ENCODE measurements around the gene GDA.
"Not testable (repeated sequence)": the region's sequence is repeated elsewhere in the genome, so short reads cannot be mapped to it uniquely, and the experiment has no call there.

The GDA gene

DNA sequence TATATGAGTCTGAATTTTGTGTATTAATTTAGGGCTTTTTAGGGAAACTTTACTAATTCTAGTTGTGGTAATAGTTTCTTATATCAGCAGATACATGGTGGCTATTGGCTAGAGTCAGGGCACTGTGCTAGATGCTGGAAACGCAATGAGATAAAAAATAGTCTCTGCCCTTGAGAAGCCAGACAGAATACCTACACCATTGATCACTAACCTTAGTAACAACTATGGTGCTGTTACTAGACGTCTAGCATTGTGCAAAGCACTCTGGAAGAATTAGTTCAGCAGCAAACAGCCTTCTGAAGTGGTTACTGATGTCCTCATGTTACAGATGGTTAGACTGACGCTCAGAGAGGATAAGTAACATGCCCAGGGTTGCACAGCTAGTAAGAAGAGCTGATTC lies 61.8 kb downstream of the GDA start:
- no peak for FAIRE-seq

DNA sequence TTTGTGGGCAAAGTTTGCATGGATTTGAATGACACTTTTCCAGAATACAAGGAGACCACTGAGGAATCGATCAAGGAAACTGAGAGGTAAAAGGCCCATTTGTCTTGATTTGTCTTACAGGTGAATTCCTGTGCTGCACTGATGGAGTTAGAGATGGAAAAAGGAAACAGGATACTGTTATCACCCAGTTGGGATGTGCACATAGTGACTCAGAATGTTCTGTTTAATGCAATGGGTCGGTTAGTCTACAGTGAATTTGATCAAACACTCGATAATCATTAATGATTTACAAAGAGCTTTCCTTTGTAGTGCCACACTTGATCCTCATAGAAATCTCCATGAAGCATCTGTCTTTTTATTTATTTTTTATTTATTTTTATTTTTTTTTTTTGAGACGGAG lies 64.7 kb downstream of the GDA start:
- FAIRE-seq, result no peak

DNA sequence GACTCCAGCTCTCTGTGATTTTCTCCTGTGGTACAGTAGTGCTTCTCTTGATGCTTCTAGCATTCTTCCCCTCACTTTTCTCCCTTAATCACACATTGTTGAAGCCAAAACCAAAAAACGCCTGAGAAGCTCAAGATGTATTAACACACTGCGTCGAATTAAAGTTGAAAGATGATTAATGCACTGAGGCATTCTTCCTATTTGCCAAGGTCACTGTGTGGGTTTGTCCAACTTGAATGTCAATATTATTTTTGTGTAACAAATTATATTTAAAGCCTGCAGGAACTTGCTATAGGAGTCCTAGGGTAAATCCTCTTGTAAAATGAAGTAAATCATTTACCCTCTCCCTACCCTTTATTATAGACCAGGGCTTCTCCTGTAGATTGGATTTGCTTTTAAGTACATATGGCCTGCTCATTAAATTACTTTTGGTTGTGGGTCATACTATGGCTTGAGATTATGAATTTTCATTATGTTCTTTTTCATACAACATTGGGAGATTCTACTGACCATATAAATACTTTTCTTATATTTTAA lies 68.1 kb downstream of the GDA start:
- no peak for FAIRE-seq

DNA sequence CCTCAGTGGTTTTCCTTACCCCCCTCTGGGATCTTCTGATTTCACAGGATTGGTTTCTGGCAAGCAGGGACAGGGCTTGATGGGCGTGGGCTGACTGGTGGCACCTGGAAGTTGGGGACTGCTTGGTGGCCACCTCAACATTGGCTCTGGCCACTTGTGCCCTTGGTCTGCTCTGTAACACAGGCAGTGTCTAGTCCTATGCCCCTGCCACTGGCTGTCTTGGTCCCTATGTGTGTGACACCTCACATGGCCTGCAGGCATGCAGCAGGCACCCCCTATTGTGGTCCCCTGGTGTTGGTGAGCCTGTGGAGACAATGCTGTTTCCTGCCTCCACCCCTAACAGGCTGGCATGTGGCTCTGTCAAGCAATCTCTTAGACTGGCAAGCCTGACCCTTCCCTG lies 71.3 kb downstream of the GDA start:
- no peak for FAIRE-seq

DNA sequence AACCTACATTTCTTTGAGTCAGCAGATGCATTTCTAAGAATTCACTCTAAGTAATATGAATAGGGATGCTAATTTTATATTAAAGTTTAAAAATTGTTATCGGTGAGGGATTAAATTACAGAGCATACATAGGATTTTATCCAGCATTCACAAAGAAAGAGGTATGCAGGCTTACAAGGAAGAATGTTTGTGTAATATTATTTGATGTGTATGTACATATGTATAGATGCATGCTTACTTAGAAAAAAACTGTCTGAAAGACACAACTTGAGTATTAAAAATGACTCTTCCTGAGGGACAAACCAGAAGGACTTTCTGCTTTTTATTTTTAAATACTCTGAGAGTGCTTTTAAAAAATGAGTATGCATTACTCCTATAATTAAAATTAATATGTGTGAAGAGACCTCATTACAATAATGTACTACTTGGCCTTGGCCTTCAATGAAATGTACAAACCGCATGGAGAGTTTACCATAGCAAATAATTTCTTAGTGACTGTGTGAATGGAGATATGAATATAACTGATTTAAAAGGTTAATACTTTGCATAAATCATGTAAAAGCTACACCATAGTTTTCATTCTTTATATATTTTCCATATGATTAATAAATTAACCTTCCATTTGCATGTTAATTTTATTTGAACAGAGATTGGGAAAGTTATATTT lies 77.0 kb downstream of the GDA start:
- no peak for FAIRE-seq

DNA sequence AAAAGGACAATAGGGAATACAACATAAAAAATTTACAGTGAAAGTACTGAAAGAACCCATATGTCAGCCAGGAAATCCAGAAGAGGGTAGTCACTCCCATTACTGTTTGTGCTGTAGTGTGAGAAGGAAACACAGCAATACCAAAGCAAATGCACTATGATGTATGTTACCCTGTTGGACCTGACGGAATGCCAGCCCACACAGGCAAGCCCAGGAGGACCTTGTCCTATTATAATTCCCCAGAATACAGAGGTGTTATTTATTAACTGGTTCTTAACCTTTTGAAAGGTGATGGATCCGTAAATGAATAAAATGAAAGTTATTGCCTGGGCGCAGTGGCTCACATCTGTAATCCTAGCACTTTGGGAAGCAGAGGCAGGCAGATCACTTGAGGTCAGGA lies 79.0 kb downstream of the GDA start:
- FAIRE-seq, result no peak

DNA sequence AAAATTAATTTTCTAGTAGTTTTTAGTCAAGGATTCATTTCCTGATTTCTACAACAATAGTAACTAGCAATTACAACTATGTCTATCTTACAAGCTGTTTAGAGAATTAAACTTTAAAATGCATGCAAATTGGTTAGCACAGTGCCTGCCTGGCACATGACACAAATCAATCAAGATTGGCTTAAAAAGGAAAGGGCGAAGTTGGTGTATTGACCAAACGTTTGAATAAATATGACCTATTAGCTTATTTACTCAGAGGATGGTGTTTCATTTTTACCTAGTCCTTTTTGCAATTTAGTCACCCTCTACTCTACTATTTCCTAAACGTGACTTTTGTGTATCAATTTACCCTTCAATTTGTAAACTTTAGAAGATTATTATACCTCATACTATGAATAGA lies 83.5 kb downstream of the GDA start:
- FAIRE-seq, result no peak

DNA sequence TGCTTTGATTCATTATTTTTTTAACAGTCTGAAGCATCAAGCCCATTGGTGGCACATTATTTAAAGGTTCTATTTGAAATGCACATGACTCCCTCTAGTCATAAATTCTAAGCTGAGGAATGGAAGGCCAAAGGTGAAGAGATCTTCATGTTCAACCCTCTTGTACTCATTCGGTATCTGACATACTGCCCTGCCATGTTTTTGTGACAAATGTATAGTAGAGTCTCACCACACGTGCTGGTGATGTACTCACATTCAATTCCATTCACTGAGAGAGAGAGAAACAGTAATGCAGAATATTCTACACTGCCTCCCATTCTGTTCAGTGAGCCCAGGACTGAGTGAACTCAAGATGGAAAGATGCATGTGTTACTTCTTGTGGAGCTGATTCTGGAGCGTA lies 98.3 kb downstream of the GDA start:
- FAIRE-seq, result no peak

DNA sequence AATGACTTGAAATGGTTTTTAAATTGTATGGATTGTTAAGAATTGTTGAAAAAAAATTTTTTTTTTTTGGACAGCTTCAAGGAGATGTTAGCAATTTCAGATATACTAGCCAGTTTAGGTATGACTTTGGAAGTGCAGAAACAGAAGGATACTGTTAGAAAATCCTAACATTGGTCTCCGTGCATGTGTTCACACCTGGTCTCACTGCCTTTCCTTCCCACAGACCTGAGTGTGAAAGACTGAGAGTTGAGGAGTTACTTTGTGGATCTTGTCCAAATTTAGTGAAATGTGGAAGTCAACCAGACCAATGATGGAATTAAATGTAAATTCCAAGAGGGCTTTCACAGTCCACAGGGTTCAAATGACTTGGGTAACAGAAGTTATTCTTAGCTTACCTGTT lies 102.3 kb downstream of the GDA start:
- no peak for FAIRE-seq

DNA sequence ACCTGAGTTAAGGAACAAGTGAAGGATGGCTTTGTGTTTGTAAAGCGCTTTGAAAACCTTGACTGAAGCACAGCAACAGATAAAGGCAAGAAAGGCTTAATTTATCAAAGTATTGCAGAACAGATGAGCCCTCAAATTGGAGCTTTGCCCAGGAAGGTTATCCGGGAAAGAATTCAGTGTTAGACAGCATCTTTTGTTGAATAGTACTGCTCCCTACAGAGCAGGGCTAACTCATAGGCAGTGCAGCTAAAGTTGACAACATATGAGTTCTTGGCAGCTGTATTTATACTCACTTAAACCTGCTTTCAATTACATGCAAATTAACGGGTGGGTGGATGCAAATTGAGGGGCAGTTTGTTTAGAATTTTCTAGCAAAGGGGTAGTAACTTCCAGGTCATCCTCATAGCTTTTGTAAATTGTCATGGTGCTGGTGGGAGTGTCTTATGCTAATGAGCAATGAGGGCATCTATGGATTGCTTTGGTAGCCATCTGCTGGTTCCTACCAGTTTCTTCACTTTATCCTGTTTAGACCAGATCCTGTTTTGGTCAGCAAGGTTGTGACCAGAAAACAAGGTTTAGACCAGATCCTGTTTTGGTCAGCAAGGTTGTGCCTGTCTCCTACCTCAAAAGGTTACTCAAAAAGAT lies 105.8 kb downstream of the GDA start:
- no peak for FAIRE-seq

DNA sequence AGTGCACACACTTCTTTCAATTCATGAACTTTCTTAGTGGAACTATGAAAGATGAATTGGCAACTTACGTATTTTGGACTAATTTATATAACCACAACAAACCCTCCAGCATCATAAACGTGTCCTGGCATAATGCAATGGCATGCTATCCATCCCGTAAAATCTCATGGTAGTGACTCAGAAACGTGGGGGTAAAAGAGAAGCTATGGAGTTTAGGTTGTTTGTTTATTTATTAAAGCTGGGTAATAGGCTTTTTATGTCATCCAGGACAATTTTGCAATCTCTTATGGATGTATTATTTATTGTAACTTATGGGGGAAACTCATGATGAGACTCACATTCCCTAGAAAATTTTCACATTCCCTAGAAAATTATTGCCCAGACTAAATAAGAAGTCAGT lies 106.3 kb downstream of the GDA start:
- FAIRE-seq, result no peak

DNA sequence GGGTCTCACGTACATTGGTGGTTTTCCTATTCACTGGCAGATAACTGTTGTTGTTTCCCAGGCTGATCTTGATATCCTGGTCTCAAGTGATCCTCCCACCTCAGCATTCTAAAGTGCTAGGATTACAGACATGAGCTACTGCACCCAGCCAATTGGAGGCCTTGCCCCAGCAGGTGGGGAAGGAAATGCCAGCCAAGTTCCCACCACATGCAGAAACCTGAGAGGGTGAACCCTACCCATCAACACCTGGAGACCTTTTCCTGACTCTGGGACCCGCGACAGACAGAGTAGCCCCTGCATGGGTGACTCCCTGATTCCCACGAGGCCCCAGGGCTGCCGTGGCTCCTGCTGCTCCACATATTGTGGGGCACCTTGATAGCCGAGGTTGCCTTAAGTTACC lies 107.7 kb downstream of the GDA start:
- no peak for FAIRE-seq

DNA sequence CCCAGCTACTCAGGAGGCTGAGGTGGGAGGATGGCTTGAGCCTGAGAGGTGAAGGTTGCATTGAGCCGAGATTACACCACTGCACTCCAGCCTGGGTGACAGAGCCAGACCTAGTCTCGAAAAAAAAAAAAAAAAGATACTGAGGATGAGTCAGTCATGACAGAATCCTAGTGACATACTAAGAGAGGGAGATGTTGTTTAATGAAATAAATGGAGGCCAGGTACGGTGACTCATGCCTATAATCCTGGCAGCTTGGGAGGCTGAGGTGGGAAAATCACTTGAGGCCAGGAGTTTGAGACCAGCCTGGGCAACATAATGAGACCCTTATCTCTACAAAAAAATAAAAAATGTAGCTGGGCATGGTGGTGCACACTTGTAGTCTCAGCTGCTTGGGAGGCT lies 108.6 kb downstream of the GDA start:
- FAIRE-seq, result no peak

DNA sequence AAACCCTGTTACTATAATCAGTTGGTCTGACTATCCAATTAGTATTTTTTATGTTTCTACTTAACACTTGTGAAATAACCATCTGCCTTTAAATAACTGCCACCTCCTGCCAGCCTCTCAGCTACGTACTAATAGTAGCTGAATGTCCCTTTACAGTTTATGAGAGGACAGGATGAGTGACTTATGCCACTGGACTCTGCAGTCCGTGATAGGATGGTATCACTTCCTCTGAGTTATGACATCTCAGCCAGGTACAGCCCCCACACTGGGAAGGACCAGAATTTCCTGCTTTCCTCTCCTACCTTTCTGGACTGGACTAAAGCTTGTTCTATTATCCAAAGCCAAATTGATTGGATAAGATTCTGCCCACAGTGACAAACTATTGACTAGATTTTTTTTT lies 112.8 kb downstream of the GDA start:
- no peak for FAIRE-seq

DNA sequence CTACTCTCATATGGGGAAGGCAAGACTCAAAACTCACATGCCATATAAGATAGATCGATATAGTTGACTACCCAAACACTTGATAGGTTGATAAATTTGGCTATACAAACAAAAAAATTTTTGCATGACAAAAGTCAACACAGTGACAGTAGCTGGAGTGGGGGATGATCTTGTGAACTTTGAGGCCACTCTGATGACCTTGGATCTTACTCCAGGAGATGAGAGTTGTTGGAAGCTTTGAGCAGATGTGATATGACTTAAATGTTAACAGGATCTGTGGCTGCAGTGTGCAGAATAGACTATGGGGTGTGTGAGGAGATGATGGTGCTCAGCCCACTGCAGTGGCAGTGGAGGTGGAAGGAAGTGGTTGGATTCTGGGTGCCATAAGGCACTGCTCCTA lies 114.3 kb downstream of the GDA start:
- no peak for FAIRE-seq

DNA sequence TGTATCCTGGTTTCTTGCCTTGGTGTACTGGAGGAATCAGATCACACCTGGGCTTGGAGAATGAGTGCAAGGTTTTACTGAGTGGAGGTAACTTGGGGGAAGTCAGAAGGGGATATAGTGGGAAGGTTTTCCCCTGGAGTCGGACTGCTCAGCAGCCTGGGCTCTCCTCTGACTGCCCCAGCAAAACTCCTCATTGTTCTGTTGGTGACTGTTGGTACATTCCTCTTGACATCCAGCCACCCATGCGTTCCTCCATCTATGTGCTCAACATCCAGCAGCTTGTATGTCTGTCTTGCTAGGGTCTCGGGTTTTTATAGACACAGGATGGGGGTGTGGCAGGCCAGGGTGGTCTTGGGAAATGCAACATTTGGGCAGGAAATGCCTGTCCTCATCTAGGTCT lies 119.7 kb downstream of the GDA start:
- no peak for FAIRE-seq

DNA sequence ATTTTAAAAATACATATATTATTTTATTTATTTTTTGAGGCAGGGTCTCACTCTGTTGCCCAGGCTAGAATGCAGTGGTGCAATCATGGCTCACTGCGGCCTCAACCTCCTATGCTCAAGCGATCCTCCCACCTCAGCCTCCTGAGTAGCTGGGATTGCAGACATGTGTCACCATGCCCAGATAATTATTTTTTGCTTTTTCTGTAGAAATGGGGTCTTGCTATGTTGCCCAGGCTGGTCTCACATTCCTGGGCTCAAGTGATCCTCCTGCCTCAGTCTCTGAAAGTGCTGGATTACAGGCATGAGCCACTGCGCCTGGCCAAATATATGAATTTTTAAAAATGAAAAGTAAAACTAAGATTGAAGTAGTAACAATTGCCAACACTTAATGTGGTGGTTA lies 121.1 kb downstream of the GDA start:
- FAIRE-seq, result not testable (repeated sequence)

DNA sequence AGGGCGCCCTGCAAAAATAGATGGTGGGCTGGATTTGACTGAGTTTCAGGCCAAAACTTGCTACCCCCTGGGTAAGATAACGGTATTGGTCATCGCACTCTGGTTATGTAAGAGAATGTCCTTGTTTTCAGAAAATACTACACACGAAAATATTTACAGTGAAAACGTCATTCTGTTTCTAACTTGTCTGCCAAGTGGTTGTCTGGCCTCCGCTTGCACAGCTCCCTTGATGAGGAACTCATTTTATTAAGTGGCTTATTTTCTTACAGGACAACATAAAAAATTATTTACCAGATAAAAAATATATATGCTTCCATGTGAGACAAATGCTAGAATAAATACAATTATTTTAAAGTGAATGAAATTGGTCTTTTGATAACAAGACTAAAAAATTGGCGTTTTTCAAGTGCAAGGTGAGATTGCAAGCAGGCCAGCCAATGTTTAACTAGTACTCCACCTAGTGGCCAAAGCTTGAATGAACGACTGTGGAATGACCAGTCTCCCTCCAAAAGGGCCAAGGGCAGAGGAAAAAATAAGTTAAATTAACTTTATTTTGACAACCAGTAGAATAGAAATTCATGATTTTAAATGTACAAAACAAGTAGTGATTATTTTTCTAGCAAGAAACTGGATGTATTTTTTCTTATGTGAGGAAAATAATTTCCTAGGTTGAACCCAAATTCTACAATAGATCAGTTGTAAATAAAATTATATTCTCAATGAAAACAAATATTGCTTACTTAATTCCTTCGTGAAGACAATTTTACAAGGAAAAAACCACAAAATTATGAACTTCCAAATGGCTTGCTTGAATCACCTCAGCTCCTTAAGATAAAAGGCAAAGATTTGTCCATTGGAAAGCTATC lies 122.6 kb downstream of the GDA start:
- FAIRE-seq, result peak; percentile 97

DNA sequence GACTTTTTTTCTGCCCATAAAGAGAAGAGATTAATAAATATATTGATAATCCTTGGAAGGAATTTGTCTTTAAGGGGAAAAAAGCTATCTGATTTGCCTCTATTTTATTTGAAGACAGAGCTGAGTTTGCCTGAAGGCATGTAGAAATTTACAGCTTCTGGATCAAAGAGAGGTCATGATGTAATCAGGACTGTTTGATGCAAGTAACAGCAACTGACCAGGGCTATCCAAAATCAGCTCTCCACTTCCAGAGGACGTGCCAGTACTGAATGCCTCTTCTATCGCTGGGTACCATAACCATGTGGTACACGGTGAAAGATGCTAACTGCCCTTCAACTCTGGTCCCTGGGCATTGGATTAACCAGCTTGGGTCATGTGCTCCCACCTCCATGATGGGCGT lies 125.2 kb downstream of the GDA start:
- no peak for FAIRE-seq

DNA sequence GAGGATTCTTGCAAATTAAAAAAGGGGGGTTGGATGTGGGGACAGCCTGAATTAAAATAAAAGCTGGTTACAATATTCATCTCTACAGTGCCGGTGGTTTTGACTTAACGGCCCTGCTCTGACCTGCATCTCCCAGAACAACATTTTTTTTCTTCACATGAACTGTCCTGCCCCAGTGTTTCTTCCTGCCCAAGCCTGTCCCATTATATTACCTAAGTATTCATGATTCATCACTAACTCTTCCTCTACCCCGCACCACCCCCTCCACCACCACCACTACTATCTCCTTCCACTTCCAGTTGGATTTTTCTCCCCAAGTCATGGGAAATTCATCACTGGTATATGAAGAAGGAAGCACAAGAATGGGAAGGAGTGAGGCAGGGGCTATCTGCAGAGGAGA lies 125.7 kb downstream of the GDA start:
- FAIRE-seq, result no peak

DNA sequence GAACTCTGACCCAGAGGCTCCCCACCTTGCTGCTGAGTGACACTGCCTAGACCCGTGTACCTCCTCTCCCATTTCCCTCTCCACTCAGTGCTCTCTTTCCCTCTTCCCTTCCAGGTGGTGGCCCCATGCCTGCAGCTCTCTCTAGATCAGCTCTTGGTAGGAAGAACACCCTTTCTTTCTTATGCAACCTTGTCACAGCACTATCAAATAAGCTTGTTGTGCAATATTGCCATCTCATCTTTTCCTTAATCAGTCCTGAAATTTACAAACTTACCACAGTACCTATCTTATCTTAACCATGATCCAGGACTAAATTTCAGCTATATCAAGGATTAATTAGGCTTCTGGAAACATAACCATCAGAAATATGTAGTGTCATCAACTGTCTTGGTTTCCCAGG lies 127.2 kb downstream of the GDA start:
- FAIRE-seq, result no peak

DNA sequence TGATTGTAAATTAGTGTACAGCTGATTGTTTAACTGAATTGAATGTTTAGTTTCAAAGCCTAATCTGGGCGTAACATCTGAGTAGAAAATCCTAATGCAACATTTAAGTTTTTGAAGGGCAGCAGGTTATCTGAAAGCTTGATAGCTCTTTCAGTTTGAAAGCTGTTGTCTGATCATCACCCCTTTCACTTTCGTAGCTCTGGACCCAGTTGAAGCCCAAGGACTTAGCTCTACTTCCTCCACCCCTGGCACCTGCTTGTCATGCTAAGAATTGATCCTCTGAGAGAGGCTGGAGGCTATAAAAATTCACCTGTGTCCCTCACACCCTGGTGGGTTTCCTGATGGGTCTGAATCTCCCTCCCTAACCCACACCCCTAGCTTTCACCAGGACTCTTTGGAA lies 129.7 kb downstream of the GDA start:
- no peak for FAIRE-seq

DNA sequence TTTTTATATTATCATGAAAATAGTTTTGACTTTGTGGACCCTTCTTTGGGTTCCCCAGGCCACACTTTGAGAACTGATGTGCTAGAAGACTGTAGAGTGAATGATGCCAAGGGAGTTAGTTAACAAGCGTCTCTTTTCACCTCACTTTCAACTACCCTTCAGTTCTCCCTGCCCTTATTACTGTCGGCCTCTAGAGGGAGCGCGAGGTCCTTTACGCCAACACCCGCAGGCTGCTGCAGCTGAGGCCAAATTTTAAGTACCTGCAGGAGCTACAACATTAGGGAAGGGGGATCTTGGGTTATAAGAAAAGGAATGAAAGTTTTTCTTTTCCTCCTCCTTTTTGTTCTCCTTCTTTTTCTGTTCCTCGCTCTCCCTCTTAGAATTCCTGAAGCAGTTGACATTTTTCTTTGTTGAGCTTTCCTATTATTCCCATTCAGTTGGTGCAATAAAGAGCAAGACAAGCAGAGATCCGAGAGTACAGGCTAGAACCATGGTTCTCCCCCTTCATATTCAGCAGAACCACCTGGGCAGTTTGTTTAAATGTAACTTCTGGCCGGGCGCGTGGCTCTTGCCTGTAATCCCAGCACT lies 131.8 kb downstream of the GDA start:
- FAIRE-seq, result peak; percentile 55

DNA sequence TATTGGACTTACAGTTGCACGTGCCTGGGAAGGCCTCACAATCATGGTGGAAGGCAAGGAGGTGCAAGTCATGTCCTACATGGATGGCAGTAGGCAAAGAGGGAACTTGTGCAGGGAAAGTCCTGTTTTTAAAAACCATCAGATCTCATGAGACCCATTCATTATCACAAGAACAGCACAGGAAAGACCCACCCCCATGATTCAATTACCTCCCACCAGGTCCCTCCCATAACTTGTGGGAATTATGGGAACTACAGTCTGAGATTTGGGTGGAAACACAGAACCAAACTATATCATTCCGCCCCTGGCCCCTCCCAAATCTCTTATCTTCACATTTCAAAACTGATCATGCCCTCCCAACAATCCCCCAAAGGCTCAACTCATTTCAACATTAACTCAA lies 140.2 kb downstream of the GDA start:
- no peak for FAIRE-seq

All from A204.1 (cell line).